K562 (cell line): ENCODE results near the gene ACAP2. TPM values are rescaled to one million over a fixed set of nuclear protein-coding genes. Genes with fewer than 3 reads are reported as not detected.

Source experiments
- ATAC-seq: fragments of 200-7000 bp; cut with Tn5 transposase; 3 replicates; pipeline ENCODE4 v1.9.1; 2020; ENCODE audit warnings: moderate library complexity
- BruUV-seq: library from RNA; stranded (reverse); fragments of 400-500 nt; replicated peaks from 2 replicates; lab custom pipeline; 2021; lab: Mats Ljungman, UMichigan
- CTCF ChIA-PET: fragments of 300-600 bp; formaldehyde crosslinking; extraction: SDS; loops from one replicate; lab custom pipeline; 2021; ENCODE audit warnings: low intra/inter-chr PET ratio; lab: Yijun Ruan, JAX
- POLR2A ChIA-PET: fragments of 300-600, 350-650 bp; sonication (Branson Sonifier 250); formaldehyde crosslinking; extraction: SDS; loops from one replicate; lab custom pipeline; 2021; ENCODE audit warnings: antibody characterized with exemption, inconsistent platforms; lab: Yijun Ruan, JAX
- DNase-seq, 4 experiments: peaks; one replicate each; pipeline versions ENCODE4 v3.0.0 to v3.0.0-alpha.2; 2011 to 2018; ENCODE audit warnings: low spot score in 3 of 4, mixed read lengths in 3 of 4; ENCODE audit errors: extremely low read depth in 1 of 4
- FAIRE-seq: peaks from 2 replicates; lab custom pipeline; 2011; peaks lifted over from hg19 to GRCh38; lab: Jason Lieb, UNC
- H2AFZ ChIP-seq: 2 replicates; pipeline ENCODE4 v1.6.0; 2011; ENCODE audit warnings: low read depth, low read length, control low read depth, inconsistent platforms
- H3K27ac ChIP-seq: fragments of 200-600 bp; 3 replicates; pipeline ENCODE4 v1.8.0; 2011; ENCODE audit warnings: low read depth, mild to moderate bottlenecking, control low read depth, inconsistent platforms, low read length, moderate library complexity, mixed read lengths; ENCODE audit errors: extremely low read depth
- H3K27me3 ChIP-seq, 2 experiments: fragments of 300-600 bp in 1 of 2; 2 replicates in 1 of 2; 3 replicates in 1 of 2; pipeline versions ENCODE4 v1.6.0 to v1.8.0; 2011; ENCODE audit warnings: inconsistent platforms in 2 of 2, low read length in 2 of 2, mild to moderate bottlenecking in 1 of 2, mixed read lengths in 1 of 2, moderate library complexity in 1 of 2; ENCODE audit not compliant: control insufficient read depth in 2 of 2, insufficient read depth in 2 of 2
- H3K36me3 ChIP-seq: fragments of 300-600 bp; 3 replicates; pipeline ENCODE4 v1.8.0; 2011; ENCODE audit warnings: mild to moderate bottlenecking, low read length, inconsistent platforms; ENCODE audit not compliant: control insufficient read depth, insufficient read depth
- H3K4me1 ChIP-seq, 2 experiments: fragments of 200-600 bp in 1 of 2; replicated peaks in 1 of 2; 2 replicates in 1 of 2; 3 replicates in 1 of 2; pipeline versions ENCODE4 v1.5.1 to v1.8.0; 2011; ENCODE audit warnings: inconsistent platforms in 2 of 2, low read length in 2 of 2, mild to moderate bottlenecking in 1 of 2, mixed read lengths in 1 of 2, moderate library complexity in 1 of 2; ENCODE audit not compliant: control insufficient read depth in 2 of 2, insufficient read depth in 2 of 2
- H3K4me2 ChIP-seq: 2 replicates; pipeline ENCODE4 v1.6.1; 2011; ENCODE audit warnings: low read length, control low read depth, inconsistent platforms, mixed read lengths; ENCODE audit not compliant: insufficient read depth
- H3K4me3 ChIP-seq: fragments of 200-600 bp; sonication (generic), shearing (Covaris generic); 2 replicates; pipeline ENCODE4 v1.5.1; 2016; ENCODE audit warnings: control low read depth, inconsistent platforms
- H3K79me2 ChIP-seq: fragments of 200-600 bp; 3 replicates; pipeline ENCODE4 v1.8.0; 2011; ENCODE audit warnings: low read length, inconsistent platforms; ENCODE audit not compliant: control insufficient read depth, insufficient read depth
- H3K9ac ChIP-seq, 2 experiments: 2 replicates each; pipeline versions ENCODE4 v1.6.0 to v1.6.1; 2011; ENCODE audit warnings: low read depth in 2 of 2, low read length in 2 of 2, control low read depth in 1 of 2, inconsistent platforms in 1 of 2, mild to moderate bottlenecking in 1 of 2, mixed read lengths in 1 of 2; ENCODE audit not compliant: insufficient read depth in 1 of 2
- H3K9me1 ChIP-seq: one replicate; pipeline ENCODE4 v1.6.0; 2011; ENCODE audit warnings: inconsistent platforms, mild to moderate bottlenecking, low read length, moderate library complexity; ENCODE audit not compliant: control insufficient read depth, insufficient read depth
- H3K9me3 ChIP-seq: replicated peaks from 2 replicates; pipeline ENCODE4 v1.5.1; 2011; ENCODE audit warnings: low read depth, low read length, inconsistent platforms; ENCODE audit not compliant: control insufficient read depth, insufficient read depth
- H4K20me1 ChIP-seq: replicated peaks from 2 replicates; pipeline ENCODE4 v1.6.1; 2011; ENCODE audit warnings: low read length, inconsistent platforms, mixed read lengths; ENCODE audit not compliant: control insufficient read depth, insufficient read depth
- CAMTA2 ChIP-seq: fragments of 250-450 bp; sonication (Bioruptor Pico); conservative IDR thresholded peaks from 2 replicates; pipeline ENCODE4 v1.5.1; 2022
- CEBPG ChIP-seq, 3 experiments: fragments of 200-800 bp in 1 of 3; sonication (Bioruptor generic) in 1 of 3; sonication (generic) in 1 of 3; formaldehyde crosslinking in 1 of 3; IDR thresholded peaks in 2 of 3; conservative IDR thresholded peaks in 1 of 3; 2 replicates each; pipeline versions ENCODE4 v1.6.1 to v1.8.0; 2016 to 2022; ENCODE audit warnings: missing compliant biosample characterization in 2 of 3, missing genetic modification characterization in 2 of 3, mild to moderate bottlenecking in 1 of 3, missing genetic modification reagents in 1 of 3
- RAD51 ChIP-seq: fragments of 450-650 bp; IDR thresholded peaks from 2 replicates; pipeline ENCODE4 v1.7.1; 2016; ENCODE audit warnings: low read depth, mild to moderate bottlenecking, borderline replicate concordance
- RBM25 ChIP-seq: fragments of 200-400 bp; formaldehyde crosslinking; IDR thresholded peaks from 2 replicates; pipeline ENCODE4 v1.6.1; 2018; ENCODE audit warnings: low read length, low read depth, moderate library complexity; ENCODE audit not compliant: severe bottlenecking
- SIX5 ChIP-seq, 2 experiments: IDR thresholded peaks; 2 replicates each; pipeline ENCODE4 v1.6.1; 2011; ENCODE audit warnings: low read length in 2 of 2, borderline replicate concordance in 1 of 2, low read depth in 1 of 2, mild to moderate bottlenecking in 1 of 2, moderate library complexity in 1 of 2; ENCODE audit not compliant: insufficient read depth in 1 of 2
- SMARCA4 ChIP-seq: fragments of 450-650 bp; IDR thresholded peaks from 2 replicates; pipeline ENCODE4 v1.6.1; 2016
- SRSF3 ChIP-seq: fragments of 200-400 bp; formaldehyde crosslinking; IDR thresholded peaks from 2 replicates; pipeline ENCODE4 v1.6.1; 2016; ENCODE audit warnings: mild to moderate bottlenecking, low read length, moderate library complexity; ENCODE audit not compliant: insufficient read depth
- WGBS: fragments of 100-300 bp; shearing (Covaris generic); methylation state at CpG from one replicate; pipeline ENCODE4 v1.1.6; 2016; ENCODE audit warnings: low coverage, mixed read lengths; ENCODE audit not compliant: insufficient coverage; ENCODE audit errors: missing lambda C conversion rate; 5-methylcytosine and 5-hydroxymethylcytosine counted together
- in situ Hi-C: fragments of 300-500 bp; cut with MboI; formaldehyde crosslinking; loops from 4 replicates; pipeline ENCODE4 v1.15.0; 2018; ENCODE audit warnings: inconsistent platforms, mixed read lengths
- intact Hi-C: fragments of 100-400 bp; cut with micrococcal nuclease; formaldehyde crosslinking; loops from 2 replicates; pipeline ENCODE4 v1.14.2; 2022
- polyA plus RNA-seq, 8 experiments: library from polyadenylated mRNA; depleted of rRNA in 4 of 8; stranded (reverse) in 5 of 8; unstranded in 3 of 8; fragments of >200 nt; fragmentation: Nextera tagmentation in 2 of 8; fragmentation: Illumina TruSeq in 1 of 8; extraction: Ambion mirVana in 2 of 8; extraction: Trizol in 1 of 8; gene quantifications; 2 replicates each; pipeline versions ENCODE4 v1.2.1 to v1.2.3, GENCODE V29; 2011 to 2014; ENCODE audit warnings: inconsistent platforms in 1 of 8, missing spikeins in 1 of 8
- total RNA-seq, 7 experiments: library from RNA; depleted of rRNA in 6 of 7; stranded (reverse); fragments of >200 nt in 6 of 7; fragmentation: Illumina TruSeq in 2 of 7; extraction: Trizol in 2 of 7; gene quantifications; 2 replicates each; pipeline versions ENCODE4 v1.2.1 to v1.2.3, GENCODE V29; 2011 to 2021; ENCODE audit warnings: low replicate concordance in 1 of 7
- TF ChIP-seq, protein P1 (sequence below): sonication (generic); formaldehyde crosslinking; IDR thresholded peaks from 2 replicates; pipeline ENCODE4 v1.5.0; 2020; ENCODE audit warnings: missing genetic modification reagents
- TF ChIP-seq, protein P2 (sequence below): fragments of 250-450 bp; sonication (Bioruptor Pico); IDR thresholded peaks from 2 replicates; pipeline ENCODE4 v1.4.0; 2020; ENCODE audit warnings: mild to moderate bottlenecking

Gene ACAP2
- total and polyA plus RNA-seq, 9 of the 15 experiments (the other 6 are each of a cell fraction or from before 2014, with no cell fraction given), result 10.6 to 52.7 (median 34.4) TPM

DNA sequence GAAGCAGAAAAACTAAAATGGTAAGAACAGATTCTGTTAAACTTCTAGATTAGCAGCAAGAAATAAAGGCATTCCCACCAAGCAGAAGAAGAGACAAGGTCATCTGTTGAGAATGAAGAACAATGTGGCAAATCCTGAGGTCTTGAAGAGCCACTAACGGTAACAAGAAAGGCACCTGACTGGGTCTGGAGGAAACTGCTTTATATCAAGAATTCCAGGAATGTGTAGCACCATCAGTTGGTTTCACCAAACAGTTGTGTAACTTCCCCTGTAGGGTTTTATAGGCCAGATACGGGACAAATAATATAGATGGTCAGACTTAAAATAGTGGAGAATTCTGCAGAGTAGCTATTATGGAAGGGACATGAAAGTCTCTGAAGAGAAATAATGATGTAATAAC is 57.3 kb downstream of the ACAP2 start:
- no peak for DNase-seq
- intact Hi-C loops (no loop called here), in situ Hi-C loops (no loop called here)
- no peaks in the 10 kb centered on the region for H4K20me1 ChIP-seq
- peaks cover 17% of the 10 kb centered on the region; the same call in 2 of the 3 replicates for H3K36me3 ChIP-seq
- BruUV-seq, result no TSS peak
- no peak for ATAC-seq
- no peaks in the 10 kb centered on the region for H3K9me3 ChIP-seq
- no peaks in the 10 kb centered on the region for H3K9me1 ChIP-seq
- TF ChIP-seq CEBPG (CRISPR knock-in tag; IDR thresholded peaks at IDR 0.05) (no peak), CEBPG (tag; conservative IDR thresholded peaks at IDR 0.05 in 1 of 2, IDR thresholded peaks at IDR 0.05 in 1 of 2) (0 out of 4 replicates have a peak, but pooled peaks of 1 of the 2 experiments have one; percentile 22)
- TF ChIP-seq, protein P1, sequence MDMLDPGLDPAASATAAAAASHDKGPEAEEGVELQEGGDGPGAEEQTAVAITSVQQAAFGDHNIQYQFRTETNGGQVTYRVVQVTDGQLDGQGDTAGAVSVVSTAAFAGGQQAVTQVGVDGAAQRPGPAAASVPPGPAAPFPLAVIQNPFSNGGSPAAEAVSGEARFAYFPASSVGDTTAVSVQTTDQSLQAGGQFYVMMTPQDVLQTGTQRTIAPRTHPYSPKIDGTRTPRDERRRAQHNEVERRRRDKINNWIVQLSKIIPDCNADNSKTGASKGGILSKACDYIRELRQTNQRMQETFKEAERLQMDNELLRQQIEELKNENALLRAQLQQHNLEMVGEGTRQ, result no peak
- TF ChIP-seq, all 486 proteins: peak for 1
- H3K9ac ChIP-seq, result no peak overlapping the region
- POLR2A ChIA-PET, result no interaction called here
- no peak for FAIRE-seq
- H3K27ac ChIP-seq, result no peak overlapping the region
- H3K4me1 ChIP-seq, result no peaks in the 10 kb centered on the region
- WGBS, result 64% methylated on average over 2 of the region's 2 CpGs
- H3K4me3 ChIP-seq, result no peak overlapping the region
- CTCF ChIA-PET, result no interaction called here
- no peak overlapping the region for H2AFZ ChIP-seq
- H3K4me2 ChIP-seq, result no peak overlapping the region
- no peaks in the 10 kb centered on the region for H3K79me2 ChIP-seq
- H3K27me3 ChIP-seq, result no peaks in the 10 kb centered on the region

DNA sequence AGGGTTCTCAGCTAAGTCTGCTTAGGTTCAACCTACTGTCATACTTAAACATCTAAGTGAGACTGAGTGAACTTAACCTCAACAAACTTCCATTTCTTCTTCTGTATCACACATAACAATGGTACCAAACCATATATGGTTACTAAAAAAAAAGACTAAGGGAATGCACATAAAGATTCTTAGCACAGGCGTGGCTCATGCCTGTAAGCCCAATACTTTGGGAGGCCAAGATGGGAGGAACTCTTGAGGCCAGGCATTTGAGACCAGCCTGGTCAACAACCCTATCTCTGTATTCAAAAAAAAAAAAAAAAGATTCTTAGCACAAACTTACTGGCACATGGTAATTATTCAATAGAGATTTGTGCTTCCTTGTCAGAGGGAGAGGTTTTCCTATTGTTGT is 57.9 kb downstream of the ACAP2 start:
- intact Hi-C loops, result loop anchor here (5.0 kb wide), 1 partner anchor 78 kb away; no protein-coding TSS in a partner anchor
- H3K9me1 ChIP-seq, result no peaks in the 10 kb centered on the region

More for the DNA sequence above, 57.9 kb downstream of the ACAP2 start:
- FAIRE-seq (no peak), ATAC-seq (no peak), DNase-seq (no peak)
- no peaks in the 10 kb centered on the region for H3K79me2 ChIP-seq
- 92% methylated on average over 1 of the region's 1 CpG for WGBS
- H2AFZ ChIP-seq, result no peak overlapping the region
- in situ Hi-C loops, result no loop called here
- no TSS peak for BruUV-seq
- H3K9me3 ChIP-seq, result no peaks in the 10 kb centered on the region
- CTCF ChIA-PET, result no interaction called here
- H3K36me3 ChIP-seq, result peaks cover 19% of the 10 kb centered on the region; the same call in 2 of the 3 replicates
- no peak overlapping the region for H3K27ac ChIP-seq
- H4K20me1 ChIP-seq, result no peaks in the 10 kb centered on the region
- POLR2A ChIA-PET, result no interaction called here
- no peak for TF ChIP-seq SIX5 (IDR thresholded peaks at IDR 0.05; ENCODE audit: borderline replicate concordance in 1 of 2, insufficient read depth in 1 of 2, low read depth in 1 of 2, low read length in 2 of 2)
- no peak for TF ChIP-seq RAD51
- TF ChIP-seq RBM25, result no peak
- TF ChIP-seq, protein P2, sequence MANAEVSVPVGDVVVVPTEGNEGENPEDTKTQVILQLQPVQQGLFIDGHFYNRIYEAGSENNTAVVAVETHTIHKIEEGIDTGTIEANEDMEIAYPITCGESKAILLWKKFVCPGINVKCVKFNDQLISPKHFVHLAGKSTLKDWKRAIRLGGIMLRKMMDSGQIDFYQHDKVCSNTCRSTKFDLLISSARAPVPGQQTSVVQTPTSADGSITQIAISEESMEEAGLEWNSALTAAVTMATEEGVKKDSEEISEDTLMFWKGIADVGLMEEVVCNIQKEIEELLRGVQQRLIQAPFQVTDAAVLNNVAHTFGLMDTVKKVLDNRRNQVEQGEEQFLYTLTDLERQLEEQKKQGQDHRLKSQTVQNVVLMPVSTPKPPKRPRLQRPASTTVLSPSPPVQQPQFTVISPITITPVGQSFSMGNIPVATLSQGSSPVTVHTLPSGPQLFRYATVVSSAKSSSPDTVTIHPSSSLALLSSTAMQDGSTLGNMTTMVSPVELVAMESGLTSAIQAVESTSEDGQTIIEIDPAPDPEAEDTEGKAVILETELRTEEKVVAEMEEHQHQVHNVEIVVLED (CRISPR knock-in tag), result no peak
- TF ChIP-seq CAMTA2, result no peak
- TF ChIP-seq SMARCA4, result no peak
- no peak for TF ChIP-seq SRSF3
- H3K4me1 ChIP-seq, result no peaks in the 10 kb centered on the region
- H3K27me3 ChIP-seq, result no peaks in the 10 kb centered on the region
- H3K4me3 ChIP-seq, result no peak overlapping the region
- H3K4me2 ChIP-seq, result no peak overlapping the region
- no peak overlapping the region for H3K9ac ChIP-seq
